Stomach (tissue), 4 donors: ENCODE results near the gene PRRC2C.

Source experiments
- CTCF ChIP-seq, 7 experiments: fragments of 450-650 bp in 4 of 7; fragments of 200-600 bp in 3 of 7; sonication (generic) in 3 of 7; IDR thresholded peaks; one replicate each; pipeline ENCODE4 v1.5.1; 2016 to 2019; ENCODE audit warnings: antibody characterized with exemption in 7 of 7, control low read depth in 2 of 7, mild to moderate bottlenecking in 1 of 7
- EP300 ChIP-seq: sonication (generic); formaldehyde crosslinking; IDR thresholded peaks from one replicate; pipeline ENCODE4 v1.6.1; 2017; ENCODE audit warnings: antibody characterized with exemption
- POLR2A ChIP-seq, 4 donors: fragments of 450-650 bp; IDR thresholded peaks; one replicate each; pipeline ENCODE4 v1.6.1; 2016; ENCODE audit warnings: antibody characterized with exemption in 4 of 4, control low read depth in 2 of 4, mild to moderate bottlenecking in 1 of 4, moderate library complexity in 1 of 4

GRCh38 chr1:171530676-171531075 is 45.3 kb downstream of the PRRC2C start:
- TF ChIP-seq CTCF (IDR thresholded peaks at IDR 0.05) (no peak), EP300 (no peak), POLR2A (IDR thresholded peaks at IDR 0.05) (no peak)
